Ramos (cell line): ENCODE results near the gene TNS2.

Source experiments
- in situ Hi-C: fragments of 300-500 bp; cut with MboI; formaldehyde crosslinking; loops from one replicate; pipeline ENCODE4 v1.14.3; 2022; ENCODE audit warnings: low sequenced_read_pairs; ENCODE audit not compliant: unreplicated experiment

TNS2 gene

DNA sequence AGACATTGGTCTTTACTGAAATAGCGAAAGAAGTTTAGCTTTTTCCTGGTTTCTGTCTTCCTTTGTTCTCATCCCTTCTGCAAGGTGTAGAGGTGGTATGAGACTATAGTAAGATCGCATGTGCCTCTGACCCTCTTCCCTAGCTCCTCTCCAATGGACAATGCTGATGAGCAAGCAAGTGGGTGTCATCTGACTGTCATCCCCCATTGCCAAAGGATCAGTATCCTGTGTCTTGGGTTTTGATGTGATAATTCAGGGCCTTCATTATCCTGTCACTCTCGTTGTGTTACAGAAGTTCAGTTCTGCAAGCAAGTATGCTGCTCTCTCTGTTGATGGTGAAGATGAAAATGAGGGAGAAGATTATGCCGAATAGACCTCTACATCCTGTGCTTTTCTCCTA is 10.0 kb upstream of the TNS2 start:
- in situ Hi-C loops = no loop called here

DNA sequence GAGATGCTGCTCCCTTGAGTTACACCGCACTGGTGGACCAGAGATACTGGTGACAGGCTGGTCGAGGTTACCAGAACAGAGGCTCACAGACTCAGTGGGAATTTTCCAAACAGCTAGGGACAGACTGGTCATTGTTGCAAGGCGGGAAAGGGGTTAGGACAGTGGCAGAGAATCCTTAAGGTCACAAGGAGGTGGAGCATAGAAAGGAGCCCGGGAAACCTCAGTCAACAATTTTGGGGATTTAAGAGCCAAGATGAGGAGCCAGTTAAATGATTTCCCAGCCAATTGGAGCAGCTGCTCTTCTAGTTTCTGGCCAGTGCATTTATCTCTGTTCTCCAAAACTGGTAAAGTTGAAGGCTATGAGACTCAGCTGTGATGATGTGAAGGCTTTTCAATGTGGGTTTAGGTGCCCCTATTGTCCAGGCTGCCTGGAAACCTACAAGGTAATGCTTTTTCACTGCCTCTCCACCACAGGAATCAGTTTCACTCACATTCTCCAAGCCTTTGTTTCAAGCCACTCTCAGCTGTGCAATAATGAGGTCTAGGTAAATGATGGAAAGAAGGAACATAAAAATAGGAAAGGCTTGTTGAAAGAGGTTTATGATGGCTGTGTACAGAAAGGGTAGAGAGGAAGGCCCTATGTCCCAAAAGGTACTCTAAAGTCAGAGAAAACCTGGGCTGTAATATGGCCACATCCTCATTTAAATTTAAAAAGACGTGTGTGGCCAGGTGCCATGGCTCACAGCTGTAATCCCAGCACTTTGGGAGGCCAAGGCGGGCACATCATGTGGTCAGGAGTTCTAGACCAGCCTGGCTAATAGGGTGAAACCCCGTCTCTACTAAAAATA is 7.0 kb upstream of the TNS2 start:
- in situ Hi-C loops = no loop called here

DNA sequence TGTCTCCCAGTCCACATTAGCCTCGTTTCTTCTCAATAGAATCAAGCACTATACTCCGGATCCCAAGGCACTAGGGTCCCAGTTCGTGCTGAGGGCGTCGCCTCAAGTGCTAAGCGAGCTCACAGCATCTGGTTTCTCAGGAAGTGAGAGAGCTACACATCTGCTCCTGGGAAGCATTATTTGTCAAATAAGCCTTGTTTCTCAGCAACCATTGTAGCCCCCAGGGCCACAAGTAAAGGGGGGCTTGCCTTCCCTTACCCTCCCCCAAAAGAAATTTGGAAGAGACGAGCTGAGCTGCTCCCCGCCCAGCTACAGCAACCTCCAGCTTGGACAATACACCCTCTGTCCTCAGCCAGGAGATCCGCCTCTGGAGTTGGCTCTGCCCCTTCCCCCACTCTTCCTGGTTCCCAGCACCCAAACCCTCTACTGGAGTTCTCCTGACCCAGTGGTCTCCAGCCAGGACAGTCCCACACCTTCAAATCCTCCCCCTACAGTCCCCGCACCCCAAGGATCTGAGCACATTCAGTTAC is 5.7 kb upstream of the TNS2 start:
- in situ Hi-C loops = no loop called here

DNA sequence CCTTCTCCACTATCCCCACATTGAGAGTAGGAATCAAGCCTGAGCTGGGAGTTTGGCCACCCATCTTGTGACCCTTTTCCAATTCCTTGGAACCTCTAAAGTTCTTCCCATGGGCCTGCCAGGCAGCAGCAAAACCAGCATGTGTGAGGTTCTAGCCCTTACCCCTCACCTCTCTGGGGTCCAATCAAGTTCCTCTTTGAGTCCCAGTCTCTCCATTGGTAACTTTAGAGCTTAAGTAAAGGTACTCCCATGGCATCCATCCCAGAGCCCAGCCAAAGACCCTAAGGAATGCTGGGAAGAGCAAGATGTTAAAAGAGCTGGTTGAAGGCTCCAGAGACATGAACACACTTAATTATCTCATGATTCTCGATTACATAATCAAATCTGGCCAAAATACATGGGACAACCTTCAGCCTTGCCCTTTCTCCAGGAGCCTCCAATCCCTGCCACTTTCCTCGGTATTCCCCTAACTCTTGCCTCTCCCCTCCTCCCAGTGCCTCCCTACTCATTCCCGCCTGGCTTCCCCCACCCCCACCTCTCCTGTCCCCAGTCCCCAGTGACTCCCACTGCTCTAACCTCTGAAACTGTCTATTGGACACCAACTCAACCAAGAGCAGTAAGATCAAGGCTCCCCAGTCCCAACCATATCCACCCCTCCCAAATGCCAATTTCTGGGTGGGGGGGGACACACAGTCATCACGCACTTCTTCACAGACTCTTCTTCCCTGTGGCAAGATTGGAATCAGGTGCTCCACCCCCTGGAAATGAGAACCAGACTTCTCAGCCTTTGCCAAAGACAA is 4.8 kb upstream of the TNS2 start:
- in situ Hi-C loops = no loop called here

DNA sequence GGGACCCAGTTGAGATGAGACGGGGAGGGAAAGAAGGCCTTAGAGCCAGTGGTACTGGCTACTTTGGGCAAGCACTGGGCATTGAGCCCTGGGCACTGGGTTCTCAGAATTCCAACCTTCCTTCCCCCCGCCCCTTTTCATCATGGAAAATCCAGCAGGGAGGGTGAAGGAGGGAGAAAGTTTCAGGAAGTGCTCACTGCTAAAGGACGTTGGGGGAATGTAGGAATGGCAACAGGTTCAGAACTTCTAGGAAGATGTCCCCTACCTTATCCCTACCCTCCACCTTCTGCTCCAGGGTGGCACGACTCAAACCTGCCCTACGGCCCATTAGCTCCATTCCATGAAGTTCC is 4.2 kb upstream of the TNS2 start:
- in situ Hi-C loops = no loop called here

DNA sequence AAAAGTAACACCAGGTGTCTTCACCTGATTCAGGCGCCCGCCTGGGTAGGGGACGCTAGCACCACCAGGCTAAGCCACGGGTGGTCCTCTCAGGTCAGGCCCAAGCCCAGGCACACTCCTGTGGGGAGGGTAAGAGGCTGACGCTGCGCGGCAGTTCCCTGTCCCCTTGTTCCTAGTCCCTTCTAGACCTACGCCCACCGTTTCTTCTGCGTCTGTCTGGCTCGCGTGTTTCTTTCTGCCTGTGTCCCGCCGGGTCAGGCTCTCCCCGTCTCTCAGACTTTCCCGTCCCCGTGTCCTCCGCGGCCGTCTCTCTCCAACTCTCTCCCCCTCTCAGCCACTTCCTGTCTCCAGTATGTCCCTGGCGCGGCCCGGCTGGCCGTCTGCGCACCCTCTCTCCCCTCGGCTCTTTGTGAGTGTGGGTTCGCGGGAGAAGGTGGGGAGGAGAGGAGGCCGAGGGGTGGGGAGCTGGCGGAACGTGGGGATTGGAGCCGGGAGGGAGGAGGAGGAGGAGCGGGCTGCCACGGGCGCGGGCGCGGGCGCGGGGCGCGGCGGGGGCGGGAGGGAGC is 3.1 kb upstream of the TNS2 start:
- in situ Hi-C loops = no loop called here

DNA sequence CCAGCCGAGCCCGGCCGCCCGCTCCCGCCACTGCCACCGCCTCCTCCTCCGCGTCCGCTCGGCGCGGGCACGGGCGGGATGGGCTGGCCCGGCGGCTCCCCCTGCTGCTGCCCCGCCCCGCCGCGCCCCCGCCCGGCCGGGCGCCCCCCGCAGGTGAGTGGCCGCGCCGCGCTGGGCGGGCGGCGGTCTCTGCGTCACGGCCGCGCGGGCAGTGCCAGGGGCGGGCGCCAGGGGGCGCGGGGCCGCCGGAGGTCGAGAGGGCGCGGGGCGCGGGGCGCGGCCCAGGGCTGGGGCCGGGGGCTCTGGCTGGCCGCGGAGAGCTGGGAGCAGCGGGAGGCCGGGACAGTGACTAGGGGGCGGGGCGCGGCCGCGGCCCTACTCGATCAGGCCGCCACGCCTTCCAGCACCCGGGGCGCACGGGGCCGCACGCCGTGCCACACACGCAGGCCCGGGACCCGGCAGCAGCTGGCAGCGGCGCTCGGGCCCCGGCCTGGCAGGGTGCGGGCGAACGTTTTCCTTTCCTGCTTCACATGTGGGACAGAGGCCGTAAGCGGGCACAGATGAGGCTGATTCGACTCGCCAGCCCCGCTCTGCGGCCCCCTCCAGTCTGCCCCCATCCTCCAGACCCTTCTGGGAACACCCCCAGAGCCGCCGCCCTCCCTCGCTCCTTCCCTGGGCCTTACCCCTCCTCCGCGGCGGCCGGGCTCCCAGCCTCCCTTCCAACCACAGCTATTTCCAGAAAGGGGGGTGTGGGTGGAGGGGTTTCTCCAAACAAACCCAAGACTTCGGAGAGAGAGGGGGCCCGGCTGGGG is 2.4 kb upstream of the TNS2 start:
- in situ Hi-C loops = no loop called here

DNA sequence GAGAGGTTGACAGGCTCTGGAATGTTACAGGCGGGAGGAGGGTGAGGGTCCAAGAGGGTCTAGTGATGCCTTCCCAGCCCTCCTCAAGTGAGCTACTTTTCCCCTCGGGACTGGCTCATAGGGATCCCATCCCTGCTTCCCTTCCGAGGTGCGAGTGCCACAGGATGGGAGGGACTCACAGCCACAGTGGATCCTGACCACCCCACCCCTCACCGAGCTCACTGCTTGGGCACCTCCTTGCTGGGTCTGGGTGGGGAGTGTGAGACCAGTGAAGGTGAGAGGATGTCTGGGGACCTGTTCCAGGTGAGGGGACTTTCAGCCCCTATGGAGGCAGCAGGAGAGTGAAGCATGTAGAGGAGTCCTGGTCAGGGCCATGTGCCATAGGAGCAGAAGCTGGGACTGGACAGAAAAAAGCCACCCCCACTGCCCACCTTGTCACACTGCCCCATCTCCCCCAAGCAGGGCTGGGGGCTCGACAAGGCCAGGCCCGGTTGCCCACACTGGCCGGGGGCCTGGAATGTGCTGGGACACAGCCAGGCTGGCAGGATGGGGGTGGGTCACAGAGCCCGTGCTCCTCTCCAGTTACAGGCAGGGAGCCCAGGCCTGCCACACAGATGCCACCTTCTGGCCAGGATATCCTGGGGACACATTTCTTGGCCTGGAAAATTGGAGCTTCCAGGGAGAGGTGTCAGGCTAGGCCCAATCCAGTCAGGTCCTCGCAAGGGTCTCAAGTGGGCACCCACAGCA is 1.7 kb upstream of the TNS2 start:
- in situ Hi-C loops = no loop called here

DNA sequence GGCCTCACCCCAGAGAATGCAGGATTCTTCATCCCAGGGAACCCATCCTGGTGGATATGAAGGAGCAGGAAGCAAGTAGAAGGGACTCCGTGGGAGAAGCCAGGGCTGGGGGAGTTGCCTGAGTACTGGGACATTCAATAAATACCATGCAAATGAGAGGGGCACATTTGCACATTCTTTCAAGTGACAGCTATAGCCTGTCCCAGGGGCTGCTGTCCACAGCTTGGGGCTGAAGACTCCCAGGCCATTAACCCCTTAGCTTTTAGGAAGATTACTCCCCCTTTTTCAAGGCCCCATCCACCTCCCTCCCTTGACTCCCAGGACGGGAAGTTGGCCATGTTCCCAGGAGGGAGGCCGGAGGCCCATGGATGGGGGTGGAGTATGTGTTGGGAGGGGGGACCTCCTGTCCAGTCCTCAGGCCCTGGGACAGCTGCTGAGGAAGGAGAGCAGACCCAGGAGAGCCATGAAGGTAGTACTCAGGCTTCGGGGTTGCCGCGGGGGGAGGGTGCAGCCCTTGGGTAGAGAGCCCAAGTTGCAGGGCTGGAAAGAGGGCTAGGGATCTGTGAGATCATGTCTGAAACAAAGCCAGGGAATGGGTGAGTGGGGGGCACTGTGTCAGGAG is 974 bp upstream of the TNS2 start:
- in situ Hi-C loops = no loop called here

DNA sequence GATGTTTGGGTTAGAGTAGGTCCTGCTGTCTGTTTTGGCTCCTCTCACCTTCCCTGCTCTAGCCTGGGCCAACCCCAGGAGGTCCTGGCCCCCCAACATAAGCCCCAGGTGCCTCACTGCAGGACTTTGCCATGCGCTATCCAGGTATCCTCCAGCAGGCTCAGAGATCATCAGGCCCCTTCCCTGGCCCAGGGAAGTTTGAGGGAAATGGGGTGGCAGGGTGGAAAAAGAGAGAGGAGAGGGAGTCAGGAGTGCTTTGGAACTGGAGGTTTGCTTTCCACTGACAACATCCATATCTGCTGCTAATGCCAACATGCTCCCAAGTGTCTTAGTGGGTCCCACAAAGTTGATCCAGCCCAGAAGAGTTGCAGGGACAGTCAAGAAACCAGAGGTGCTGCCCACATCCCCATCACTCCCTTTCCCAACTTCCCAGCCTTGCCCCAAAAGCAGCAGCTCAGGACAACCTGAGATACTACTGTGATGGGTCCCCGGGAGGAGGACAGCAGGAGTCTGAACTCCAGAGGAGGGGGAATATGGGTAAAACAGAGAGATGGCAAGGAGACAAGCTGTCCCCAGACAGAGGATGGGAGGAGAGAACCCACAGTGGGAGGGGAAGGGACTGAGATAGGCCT is 677 bp downstream of the TNS2 start:
- in situ Hi-C loops = no loop called here

DNA sequence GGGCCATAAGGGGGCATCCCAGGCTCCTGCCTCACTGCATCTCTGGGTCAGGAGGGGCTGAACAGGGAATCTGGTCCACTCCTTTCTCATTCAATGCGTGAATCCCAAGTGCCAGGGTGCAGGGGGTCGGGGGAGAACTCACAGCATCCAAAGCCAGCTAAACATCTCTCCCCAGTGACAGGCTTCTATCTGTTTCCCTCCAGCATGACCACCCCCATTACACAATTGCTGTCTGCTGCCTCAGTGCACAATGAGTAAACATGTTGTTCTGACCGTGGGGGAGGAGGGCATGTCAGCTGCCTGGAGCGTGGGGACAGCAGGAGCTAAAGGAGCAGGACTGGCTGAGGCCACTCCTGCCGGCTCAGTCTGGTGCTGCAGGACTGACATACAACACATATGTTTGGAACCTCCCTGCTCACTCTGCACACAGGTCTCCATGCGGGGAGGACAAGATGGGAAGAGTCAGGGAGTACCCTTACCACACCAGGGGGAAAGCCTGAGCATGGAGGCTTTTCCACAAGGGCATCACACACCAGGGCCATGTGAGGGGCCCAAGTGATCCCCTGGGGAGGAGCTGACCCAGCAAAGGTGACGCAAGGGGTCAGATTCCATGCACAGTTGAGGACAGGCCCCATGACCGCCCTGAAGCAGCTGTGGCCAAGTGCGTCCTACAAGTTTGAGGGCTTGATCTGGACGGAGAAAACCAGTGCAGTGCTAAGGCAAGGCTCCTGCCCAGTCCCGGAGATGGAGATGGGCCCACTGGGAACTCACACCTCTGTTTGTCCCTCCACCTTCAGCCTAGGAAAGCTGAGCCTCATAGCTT is 1.4 kb downstream of the TNS2 start:
- in situ Hi-C loops = no loop called here

DNA sequence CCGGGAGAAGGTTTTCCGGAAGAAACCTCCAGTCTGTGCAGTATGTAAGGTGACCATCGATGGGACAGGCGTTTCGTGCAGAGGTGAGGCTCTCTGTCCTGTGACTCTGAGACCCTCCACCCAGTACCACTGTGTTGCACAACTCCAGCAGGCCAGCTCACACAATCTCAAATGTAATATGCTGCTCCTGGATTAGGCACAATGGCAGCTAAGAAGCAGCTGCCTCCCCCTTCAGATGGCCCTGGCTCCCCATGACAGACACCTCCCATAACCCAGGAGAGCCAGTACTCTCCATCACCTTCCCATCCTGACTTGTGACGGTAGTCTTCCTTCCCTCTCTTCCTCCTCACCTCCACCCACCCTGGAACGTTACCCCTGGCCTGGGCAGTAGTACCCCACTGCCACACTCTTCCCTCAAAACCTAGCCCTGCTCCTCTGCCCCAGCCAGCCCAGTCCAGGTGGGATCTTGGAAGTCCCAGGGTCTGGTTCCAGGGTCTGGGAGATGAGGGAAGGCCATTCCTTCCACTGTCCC is 2.1 kb downstream of the TNS2 start:
- in situ Hi-C loops = no loop called here

DNA sequence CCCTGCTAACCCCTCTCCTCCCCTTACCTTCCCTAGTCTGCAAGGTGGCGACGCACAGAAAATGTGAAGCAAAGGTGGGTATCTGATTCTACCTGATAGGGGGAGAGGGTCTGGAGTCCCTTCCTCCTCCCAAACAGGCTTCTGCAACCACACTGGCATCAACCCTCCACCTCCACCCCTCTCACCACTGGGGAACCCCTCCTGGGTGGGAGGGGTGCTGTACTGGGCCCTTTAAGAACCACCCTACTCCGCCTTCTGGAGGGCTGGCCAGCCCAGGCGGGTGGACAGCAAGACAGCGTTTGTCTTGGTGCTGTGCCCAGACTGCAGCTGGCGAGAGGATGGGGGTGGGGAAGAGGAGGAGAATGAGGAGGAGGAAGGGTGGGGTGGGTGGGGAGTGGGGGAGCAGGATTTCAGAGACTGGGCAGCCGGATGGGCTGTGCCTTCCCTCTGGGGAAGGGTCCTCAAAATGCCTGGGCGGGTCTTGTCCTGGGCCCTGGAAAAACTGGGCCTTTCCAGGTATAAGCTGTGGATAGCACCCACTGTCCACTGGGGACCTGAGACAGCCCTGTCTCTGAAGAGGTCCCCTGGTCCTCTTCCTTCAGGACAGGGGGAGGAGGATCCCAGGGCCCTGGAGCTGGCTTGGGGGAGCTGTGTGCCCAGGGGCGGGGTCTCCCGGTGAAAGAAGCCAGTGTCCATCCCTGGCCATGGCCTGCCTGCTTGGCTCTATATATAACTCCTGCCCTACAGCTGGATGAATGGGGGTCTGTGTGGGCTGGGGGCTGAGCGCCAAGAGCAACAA is 2.8 kb downstream of the TNS2 start:
- in situ Hi-C loops = no loop called here

DNA sequence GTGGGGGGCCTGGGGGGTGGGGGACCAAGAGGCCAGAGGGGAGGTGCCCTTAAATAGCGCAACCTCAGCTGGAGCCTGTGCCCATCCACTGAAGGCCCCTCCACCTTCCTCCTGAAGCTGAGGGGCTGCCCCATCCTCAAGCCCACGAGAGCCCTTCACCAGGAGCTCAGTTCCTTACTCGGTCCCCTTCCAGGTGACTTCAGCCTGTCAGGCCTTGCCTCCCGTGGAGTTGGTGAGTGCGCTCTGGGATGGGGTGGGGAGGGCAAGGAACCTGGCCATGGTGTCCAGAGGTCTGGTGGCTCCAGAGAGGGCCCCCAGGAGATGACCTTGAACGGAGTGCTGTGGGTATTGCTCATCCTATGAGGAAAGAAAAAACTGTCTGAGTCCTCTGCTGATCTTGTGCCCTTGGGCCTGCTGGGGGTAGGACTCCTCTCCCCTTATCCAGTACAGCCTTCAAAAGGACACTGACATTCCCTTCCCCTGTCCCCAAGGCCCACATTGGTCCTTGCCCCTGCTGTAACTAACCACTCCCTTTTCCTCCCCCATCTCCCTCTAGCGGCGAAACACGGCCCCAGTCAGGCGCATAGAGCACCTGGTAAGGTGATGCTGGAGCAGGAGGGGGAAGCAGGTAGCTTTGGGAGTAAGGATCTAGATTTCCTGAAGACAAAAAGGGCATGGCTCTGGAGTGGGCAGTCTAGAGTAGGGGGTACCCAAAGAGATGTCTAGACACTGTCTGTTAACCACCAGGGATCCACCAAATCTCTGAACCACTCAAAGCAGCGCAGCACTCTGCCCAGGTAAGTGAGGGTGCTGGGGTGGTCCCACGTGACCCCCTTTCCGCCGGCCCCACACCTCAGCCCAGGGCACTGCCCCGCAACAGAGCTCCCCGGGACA is 3.6 kb downstream of the TNS2 start:
- in situ Hi-C loops = no loop called here

DNA sequence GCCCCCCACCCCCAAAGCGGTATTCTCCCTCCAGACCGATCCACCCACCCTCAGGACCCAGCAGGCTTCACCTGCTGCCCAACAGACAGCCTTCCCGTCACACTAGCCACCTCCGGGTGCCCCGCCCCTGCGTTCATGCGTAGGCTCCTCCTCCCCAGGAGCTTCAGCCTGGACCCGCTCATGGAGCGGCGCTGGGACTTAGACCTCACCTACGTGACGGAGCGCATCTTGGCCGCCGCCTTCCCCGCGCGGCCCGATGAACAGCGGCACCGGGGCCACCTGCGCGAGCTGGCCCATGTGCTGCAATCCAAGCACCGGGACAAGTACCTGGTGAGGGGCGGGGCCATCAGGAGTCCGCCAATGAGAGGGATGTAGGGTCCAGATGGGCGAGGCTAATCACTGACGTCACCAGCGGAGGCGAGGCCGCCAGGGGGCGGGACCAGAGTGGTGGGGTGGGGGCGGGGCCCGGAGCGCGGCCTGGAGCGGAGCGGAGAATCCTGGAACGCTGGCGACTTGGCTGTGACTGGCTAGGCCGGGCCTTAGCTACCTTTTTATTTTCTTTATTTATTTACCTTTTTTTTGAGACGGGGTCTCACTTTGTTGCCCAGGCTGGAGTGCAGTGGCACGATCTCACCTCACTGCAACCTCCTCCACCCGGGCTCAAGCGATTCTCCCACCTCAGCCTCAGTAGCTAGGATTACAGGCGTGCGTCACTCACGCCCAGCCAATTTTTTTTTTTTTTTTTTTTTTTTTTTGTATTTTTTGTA is 4.4 kb downstream of the TNS2 start:
- in situ Hi-C loops = no loop called here
